ENCODE results near the gene WDR47.

GRCh38 chr1:108983114-108983513 lies 58.8 kb downstream of the WDR47 start:
- TF ChIP-seq CTCF (IDR thresholded peaks at IDR 0.05) (no peak), POLR2A (IDR thresholded peaks at IDR 0.05) (no peak), EP300 (IDR thresholded peaks at IDR 0.05) (no peak)

Data from suprapubic skin (tissue), 3 donors.